HG02588 (cell line): ENCODE data around the gene CNMD.
"Not testable (repeated sequence)": the region's sequence is repeated elsewhere in the genome, so short reads cannot be mapped to it uniquely, and the experiment has no call there.

Source experiments
- ATAC-seq: cut with Tn5 transposase; IDR thresholded peaks from one replicate; pipeline ENCODE4 v1.9.1; 2021; ENCODE audit warnings: mild to moderate bottlenecking, moderate library complexity; ENCODE audit not compliant: unreplicated experiment

CNMD gene

DNA sequence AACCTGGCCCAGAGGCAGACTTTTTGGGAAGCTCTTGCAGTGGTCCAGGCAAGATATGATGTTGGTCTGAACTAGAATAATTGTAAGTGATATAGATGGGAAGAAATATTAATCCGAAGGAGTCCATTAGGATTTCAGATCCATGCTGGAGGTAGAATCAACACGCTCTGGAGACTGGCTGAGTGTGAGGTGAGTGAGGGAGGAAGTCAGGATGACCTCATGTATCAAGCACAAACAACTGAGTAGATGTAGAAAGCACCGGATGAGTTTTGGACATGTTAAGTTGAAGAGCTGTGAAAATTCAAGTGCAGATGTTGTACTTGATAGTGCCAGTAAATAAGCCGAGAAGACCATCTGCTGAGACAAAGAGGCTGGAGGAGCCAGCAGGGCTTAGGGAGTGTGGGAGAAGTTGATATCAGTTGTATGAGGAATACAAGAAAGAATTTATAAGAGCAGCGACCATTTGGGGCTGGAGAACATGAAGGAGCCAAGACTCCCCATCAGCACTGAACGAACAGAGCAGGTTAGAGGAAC is 5.3 kb upstream of the CNMD start:
- no peak for ATAC-seq

GRCh38 chr13:52743988-52744387 is 4.4 kb upstream of the CNMD start:
- no peak for ATAC-seq

GRCh38 chr13:52743569-52743968 is 3.9 kb upstream of the CNMD start:
- no peak for ATAC-seq

DNA sequence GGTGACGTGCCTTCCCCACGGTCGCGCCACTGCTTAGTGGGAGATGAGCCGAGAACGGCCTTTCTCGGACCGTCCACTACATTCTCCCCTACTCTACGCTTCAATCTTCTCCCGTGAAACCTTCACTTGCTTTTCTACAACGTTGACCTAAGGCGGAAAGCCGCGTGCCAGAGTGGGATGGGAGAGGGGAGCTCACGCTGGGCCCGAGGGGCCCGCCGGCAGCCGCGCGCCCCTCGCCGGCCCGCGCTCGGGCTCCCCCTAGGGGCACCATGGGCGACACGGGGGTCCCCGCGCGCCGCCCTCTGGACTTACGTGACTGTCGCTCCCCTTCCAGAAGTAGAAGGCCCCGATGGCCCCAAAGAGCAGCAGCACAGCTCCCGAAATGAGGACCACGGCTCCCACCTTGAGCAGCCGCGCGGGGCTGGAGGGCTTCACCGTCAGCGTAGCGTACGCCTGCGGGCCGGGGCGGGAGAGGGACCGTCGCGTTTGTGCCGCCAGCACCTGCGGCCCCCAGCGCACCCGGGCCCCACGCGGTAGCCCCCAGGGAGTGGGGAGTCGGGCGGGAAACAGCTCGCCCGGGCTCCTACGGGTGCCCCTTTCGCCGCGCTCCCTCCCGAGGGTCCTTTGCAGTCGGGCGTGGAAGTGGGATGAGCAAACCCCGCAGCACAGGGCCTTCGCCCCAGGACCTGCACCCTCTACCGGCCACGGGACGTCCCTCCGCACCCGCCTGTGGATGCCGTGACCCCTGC is 727 bp downstream of the CNMD start:
- ATAC-seq: no peak

DNA sequence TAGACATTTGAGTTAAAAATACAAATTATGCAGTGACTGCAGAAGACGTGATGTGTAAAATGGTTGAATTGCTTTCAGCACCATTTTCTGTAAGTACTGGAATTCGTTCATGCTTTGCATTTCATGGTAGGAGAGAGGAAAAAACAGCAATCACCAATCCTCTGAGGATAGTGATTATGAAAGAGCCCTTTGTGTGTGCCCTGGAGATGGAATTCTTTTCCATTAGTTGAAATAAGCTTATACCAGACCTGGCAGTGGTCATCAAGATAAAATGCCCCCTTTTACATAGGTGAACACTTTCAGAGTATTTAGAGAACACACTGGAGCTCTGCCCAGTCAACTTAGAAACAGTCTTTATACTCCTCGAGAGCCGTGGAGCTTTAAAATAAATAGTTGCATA is 1.7 kb downstream of the CNMD start:
- ATAC-seq: no peak

DNA sequence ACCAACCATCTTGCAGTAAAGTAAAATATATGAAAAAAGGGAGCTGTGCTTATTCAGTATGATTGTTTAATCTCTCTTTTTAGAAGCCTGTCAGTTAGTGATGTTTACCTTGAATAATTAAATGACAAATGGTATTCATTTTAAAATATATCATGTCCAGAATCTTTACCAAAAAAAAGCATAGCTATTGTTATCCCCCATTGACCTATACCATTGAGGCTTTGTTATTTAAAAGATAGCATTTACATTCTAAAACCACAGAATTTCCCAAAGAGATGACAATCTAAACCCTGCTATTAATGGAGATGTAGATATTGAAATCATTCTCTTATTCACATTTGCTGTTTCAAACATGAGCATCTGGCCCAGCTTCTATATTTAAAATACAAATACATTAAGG is 2.2 kb downstream of the CNMD start:
- ATAC-seq: no peak

- no peak for ATAC-seq
Measured at GRCh38 chr13:52736891-52737290, 2.7 kb downstream of the CNMD start.

DNA sequence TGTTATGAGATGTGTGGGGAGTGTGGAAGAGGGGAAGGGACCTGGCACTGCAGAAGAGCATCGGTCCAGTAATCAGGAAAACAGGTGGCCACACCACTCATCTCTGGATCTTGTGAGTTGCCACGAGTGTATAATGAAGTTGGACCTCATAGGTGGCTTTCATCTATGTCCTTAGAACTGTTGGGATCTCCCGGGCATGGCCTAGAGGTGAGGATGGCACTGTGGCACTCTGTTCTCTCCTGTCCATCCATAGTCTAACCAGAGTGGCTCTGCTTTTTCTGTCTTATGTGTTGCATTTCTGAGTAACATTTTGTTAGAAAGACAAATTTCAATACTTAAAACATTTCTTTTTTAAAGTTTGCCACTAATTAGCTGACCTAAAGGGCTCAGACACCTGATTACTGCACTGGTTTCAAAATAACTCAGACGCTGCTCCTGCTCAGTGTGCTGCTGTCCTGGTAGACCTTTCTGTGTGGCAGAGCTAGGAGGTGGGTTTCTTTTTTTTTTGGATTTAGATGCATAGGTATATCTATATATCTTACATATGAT is 5.5 kb downstream of the CNMD start:
- ATAC-seq: no peak

DNA sequence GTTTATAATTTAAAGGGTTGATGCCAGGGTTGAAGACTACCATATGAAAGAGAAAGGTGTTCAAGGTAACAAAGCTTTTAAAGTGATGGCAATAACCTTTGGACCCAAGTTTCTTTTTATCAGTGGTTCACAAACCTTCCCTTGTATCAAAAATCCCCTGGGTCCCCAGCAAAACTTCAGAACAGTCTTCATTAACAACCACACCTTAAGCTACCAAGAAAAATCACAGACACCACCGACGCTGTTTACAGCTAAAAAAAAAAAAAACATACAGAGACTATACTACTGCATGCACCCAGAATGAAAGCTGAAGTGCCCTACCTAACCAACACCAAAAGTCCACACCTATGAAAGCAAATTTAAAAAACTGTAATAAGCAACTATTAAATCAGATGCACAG is 13.4 kb downstream of the CNMD start:
- ATAC-seq: no peak

DNA sequence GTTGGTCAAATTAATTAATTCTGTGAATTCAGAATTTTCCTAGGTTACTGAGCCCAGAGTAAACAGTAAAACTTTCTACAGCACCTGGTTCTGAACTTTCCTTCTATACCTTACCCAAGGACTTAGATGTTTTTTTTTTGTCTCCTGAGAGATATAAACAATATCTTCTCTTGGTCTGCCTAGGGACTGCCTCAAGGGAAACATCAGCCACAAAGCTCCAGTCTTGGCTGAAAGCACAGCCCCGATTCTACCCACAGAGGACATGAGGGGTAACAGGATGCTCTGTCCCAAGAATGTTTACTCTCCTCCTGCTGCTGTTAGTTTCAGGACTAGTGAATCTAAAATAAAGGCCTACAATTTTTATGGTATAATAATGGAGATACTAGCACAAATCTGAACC is 14.3 kb downstream of the CNMD start:
- ATAC-seq: no peak

DNA sequence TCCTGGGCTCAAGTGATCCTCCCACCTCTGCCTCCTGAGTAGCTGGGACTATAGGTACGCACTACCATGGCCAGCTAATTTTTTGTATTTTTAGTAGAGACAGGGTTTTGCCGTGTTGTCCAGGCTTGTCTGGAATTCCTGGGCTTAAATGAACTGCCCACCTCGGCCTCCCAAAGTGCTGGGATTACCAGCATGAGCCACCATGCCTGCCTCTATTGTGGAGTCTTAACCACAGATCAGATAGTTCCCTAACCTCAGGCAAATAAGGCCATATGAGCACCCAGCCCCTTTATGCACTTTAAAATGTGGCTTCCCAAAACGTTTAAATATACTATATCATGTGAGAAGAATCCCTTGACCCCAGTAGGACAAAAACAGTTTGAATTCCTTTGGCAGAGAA is 16.4 kb downstream of the CNMD start:
- no peak for ATAC-seq

- ATAC-seq: not testable (repeated sequence)
Measured at GRCh38 chr13:52721356-52721755, 18.3 kb downstream of the CNMD start.

- not testable (repeated sequence) for ATAC-seq
Measured at GRCh38 chr13:52720904-52721303, 18.7 kb downstream of the CNMD start.

DNA sequence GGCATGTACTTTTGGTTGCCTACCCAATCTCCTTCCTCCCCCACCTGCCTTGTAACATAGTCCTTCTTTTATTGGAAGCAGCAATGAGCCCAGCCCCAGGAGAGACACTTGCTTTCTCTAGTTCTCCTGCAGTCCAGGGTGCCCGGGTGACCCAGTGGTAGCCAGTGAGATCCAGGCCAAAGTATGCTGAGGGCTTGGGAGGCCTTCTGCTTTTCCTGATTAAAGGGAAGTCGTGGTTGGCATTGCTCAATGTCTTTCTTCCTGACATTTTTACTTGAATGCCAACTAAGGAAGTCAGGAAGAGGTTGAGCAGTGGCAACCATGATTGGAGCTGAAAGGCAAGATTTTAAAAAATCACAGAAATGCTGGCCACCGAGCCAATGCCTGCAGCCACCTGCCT is 25.7 kb downstream of the CNMD start:
- ATAC-seq: no peak

DNA sequence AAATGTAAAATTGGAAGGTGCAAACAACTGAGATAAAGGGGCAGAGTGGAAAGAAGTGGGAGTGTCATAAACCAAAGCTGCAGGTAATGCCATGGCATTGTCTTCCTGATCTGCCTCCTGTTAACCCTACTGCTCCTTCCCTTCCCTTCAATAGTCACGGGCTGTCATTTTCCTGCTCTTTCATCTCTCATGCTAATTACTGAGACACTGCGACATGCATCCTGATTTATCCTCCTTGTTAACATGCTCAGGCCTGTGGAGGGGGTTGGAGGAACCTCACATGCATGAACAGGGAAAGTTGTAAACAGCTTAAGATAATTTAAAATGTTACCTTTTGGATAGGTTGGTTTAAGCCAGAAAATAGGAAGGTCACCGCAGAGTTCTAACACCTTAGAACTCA is 27.2 kb downstream of the CNMD start:
- ATAC-seq: no peak

DNA sequence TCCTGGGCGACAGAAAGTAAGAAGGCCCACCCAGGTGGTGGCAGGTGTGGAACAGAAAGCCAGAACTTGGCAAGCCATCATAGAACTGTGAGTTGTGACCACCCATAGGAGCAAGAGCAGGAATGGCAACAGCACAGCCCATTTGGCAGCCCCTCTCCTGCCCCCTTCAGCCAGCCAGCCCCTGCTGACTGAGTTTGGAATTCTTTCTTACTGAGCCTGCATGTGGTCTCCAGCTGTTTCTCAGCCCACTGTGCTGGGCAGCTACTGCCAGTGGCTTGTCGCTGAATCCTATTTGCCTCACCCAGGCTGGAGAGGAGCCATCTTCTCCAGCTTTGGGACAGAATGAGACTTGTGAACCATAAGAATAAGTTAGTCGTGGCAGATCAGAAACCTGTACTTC is 28.3 kb downstream of the CNMD start:
- no peak for ATAC-seq

- ATAC-seq: not testable (repeated sequence)
Measured at GRCh38 chr13:52708266-52708665, 31.4 kb downstream of the CNMD start.

GRCh38 chr13:52707375-52707774 is 32.2 kb downstream of the CNMD start:
- ATAC-seq: no peak

DNA sequence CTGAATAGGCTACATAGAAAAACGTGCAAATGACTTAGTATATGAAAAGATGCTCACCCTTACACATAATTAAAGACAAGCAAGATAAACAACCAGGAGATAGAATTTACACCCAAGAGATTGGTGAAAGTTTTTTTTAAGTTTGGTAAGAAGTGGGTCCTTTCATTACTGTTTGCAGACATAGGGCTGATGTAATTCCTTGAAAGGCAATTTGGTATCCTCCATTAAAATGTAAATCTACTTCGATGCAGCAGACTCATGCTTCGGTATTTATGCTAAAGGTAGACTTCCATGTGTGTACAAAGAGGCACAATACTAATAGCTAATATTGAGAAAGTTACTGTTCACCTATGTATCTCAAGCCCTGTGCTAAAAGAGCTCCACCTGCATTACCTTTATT is 33.5 kb downstream of the CNMD start:
- ATAC-seq: no peak

- ATAC-seq: no peak
Measured at GRCh38 chr13:52703482-52703881, 36.1 kb downstream of the CNMD start.

DNA sequence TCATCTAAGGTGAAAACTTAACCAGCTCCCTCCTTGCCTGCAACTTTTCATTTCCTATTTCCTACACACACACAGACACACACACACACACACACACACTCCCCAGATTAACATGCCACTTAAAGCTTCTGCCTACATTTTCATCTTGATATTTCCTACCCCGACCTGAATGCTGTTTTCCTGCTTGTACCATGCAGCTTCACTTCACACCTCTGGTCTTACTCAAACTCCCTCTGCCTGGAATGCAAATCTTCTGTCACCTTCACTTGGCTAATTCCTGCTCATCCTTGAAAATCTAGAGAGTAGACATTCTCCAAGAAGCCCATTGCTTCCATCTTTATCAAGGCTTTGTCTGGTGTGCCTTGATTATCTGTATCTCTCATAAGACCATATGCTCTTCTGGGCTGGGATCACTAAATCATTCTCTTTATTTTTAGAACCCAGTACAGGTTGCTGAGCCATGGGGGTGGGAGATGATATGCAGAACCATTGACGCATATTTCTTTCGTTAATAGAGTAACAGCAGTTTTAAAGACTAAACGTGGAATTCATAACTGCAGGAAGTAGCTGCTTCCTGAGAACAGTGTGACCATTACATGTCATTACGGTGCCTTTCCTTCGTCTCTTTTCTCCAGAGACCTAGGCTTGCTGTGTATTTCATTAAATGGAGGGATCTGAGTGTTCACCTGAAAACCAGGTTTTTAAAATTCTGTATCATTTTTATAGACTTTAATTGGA is 37.7 kb downstream of the CNMD start:
- no peak for ATAC-seq

DNA sequence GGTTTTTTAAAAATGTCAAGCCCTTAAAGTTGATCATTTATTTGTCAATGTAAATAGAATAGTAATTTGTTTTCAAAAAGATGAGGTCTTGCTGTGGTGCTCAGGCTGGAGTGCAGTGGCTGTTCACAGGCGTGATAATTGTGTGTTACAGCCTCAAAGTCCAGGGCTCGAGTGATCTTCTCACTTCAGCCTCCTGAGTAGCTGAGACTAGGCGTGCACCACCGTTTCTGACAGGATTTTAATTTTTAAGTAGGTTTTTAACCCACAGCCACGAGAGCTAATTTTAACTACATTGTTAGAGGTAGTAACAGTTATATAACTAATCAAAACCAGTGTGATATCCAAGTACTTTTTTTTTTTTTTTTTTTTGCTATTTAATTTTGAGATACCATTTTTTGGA is 43.1 kb downstream of the CNMD start:
- no peak for ATAC-seq
